Ovary (tissue), 3 donors: ENCODE data around the gene CBFB.

Source experiments
- CTCF ChIP-seq, 3 donors: fragments of 450-650 bp in 2 of 3; fragments of 200-600 bp in 1 of 3; IDR thresholded peaks; one replicate each; pipeline versions ENCODE4 v1.5.1 to v1.8.0; 2016 to 2022; ENCODE audit warnings: antibody characterized with exemption in 3 of 3, mild to moderate bottlenecking in 1 of 3
- EP300 ChIP-seq: sonication (generic); formaldehyde crosslinking; IDR thresholded peaks from one replicate; pipeline ENCODE4 v1.6.1; 2017; ENCODE audit warnings: antibody characterized with exemption
- POLR2A ChIP-seq: fragments of 450-650 bp; IDR thresholded peaks from one replicate; pipeline ENCODE4 v1.6.1; 2017; ENCODE audit warnings: antibody characterized with exemption, mild to moderate bottlenecking, moderate library complexity
- donor health status: DM: no; HTN: no; CAD: no.

- TF ChIP-seq CTCF (IDR thresholded peaks at IDR 0.05) (no peak), EP300 (no peak), POLR2A (no peak)
Observed at GRCh38 chr16:67036323-67036741, 7.4 kb downstream of the CBFB start.
